HCT116 (cell line): ENCODE results near the gene MAGI3. TPM values are rescaled to one million over a fixed set of nuclear protein-coding genes. Genes with fewer than 3 reads are reported as not detected.

ENCODE experiments used
- ATAC-seq: fragments of 200-7000 bp; cut with Tn5 transposase; 2 replicates; pipeline ENCODE4 v1.9.1; 2020; ENCODE audit warnings: mild to moderate bottlenecking, moderate library complexity
- BruUV-seq: library from RNA; stranded (reverse); fragments of 400-500 nt; replicated peaks from 2 replicates; lab custom pipeline; 2021; lab: Mats Ljungman, UMichigan
- CTCF ChIA-PET: fragments of 300-600 bp; sonication (Branson Sonifier 250); formaldehyde crosslinking; loops from one replicate; lab custom pipeline; 2021; ENCODE audit warnings: antibody characterized with exemption; lab: Charles Lee
- POLR2A ChIA-PET: fragments of 300-600, 350-600 bp; sonication (Branson Sonifier 250); formaldehyde crosslinking; loops from one replicate; lab custom pipeline; 2021; ENCODE audit warnings: antibody characterized with exemption; lab: Charles Lee
- RAD21 ChIA-PET, 2 experiments: fragments of 300-600 bp; sonication (Branson Sonifier 250); formaldehyde crosslinking; loops; one replicate each; lab custom pipeline; 2023; ENCODE audit warnings: low total read pairs in 2 of 2; ENCODE audit not compliant: uncharacterized antibody in 2 of 2, unreplicated experiment in 2 of 2, low non-redundant PET in 1 of 2; lab: Charles Lee
- DNase-seq: peaks from one replicate; pipeline ENCODE4 v3.0.0-alpha.2; 2010; ENCODE audit warnings: low read depth, low spot score
- H2AFZ ChIP-seq: fragments of 200-600 bp; shearing (Covaris generic), sonication (generic); 2 replicates; pipeline ENCODE4 v1.6.1; 2017; ENCODE audit warnings: low read depth, mixed run types, mixed read lengths, antibody characterized with exemption, low read length; ENCODE audit not compliant: poor library complexity, severe bottlenecking
- H3K27ac ChIP-seq: 2 replicates; pipeline ENCODE4 v1.5.1; 2012; ENCODE audit warnings: low read depth, low read length
- H3K27me3 ChIP-seq: fragments of 200-600 bp; sonication (generic); 2 replicates; pipeline ENCODE4 v1.6.1; 2016; ENCODE audit warnings: mixed run types, low read length, mixed read lengths; ENCODE audit not compliant: insufficient read depth
- H3K36me3 ChIP-seq, 2 experiments: fragments of 200-500 bp in 1 of 2; fragments of 200-600 bp in 1 of 2; sonication (Bioruptor generic) in 1 of 2; sonication (generic) in 1 of 2; 2 replicates each; pipeline versions ENCODE4 v1.5.1 to v1.6.1; 2014 to 2016; ENCODE audit warnings: low read length in 2 of 2, inconsistent platforms in 1 of 2, mixed read lengths in 1 of 2, mixed run types in 1 of 2; ENCODE audit not compliant: insufficient read depth in 2 of 2, control insufficient read depth in 1 of 2
- H3K4me1 ChIP-seq, 2 experiments: fragments of 200-600 bp in 1 of 2; sonication (generic) in 1 of 2; 2 replicates each; pipeline versions ENCODE4 v1.5.1 to v1.6.1; 2012 to 2017; ENCODE audit warnings: low read length in 2 of 2, inconsistent platforms in 1 of 2, mild to moderate bottlenecking in 1 of 2, mixed read lengths in 1 of 2, mixed run types in 1 of 2, moderate library complexity in 1 of 2; ENCODE audit not compliant: insufficient read depth in 2 of 2, control insufficient read depth in 1 of 2
- H3K4me2 ChIP-seq: fragments of 200-600 bp; sonication (generic); 2 replicates; pipeline ENCODE4 v1.6.1; 2017; ENCODE audit warnings: mixed run types, low read length, mixed read lengths
- H3K4me3 ChIP-seq, 2 experiments: fragments of 200-600 bp in 1 of 2; sonication (generic) in 1 of 2; replicated peaks in 1 of 2; 2 replicates each; pipeline ENCODE4 v1.5.1; 2011 to 2016; ENCODE audit warnings: low read length in 2 of 2, control low read depth in 1 of 2, low read depth in 1 of 2, mild to moderate bottlenecking in 1 of 2, mixed read lengths in 1 of 2, mixed run types in 1 of 2
- H3K79me2 ChIP-seq: fragments of 200-600 bp; sonication (generic); 2 replicates; pipeline ENCODE4 v1.6.1; 2017; ENCODE audit warnings: mild to moderate bottlenecking, mixed run types, low read length, moderate library complexity, mixed read lengths; ENCODE audit not compliant: insufficient read depth
- H3K9ac ChIP-seq: fragments of 200-600 bp; sonication (generic); 2 replicates; pipeline ENCODE4 v1.6.1; 2016; ENCODE audit warnings: low read length, mixed read lengths
- H3K9me2 ChIP-seq: fragments of 200-600 bp; sonication (generic), shearing (Covaris generic); 2 replicates; pipeline ENCODE4 v1.6.1; 2017; ENCODE audit warnings: mixed run types, mild to moderate bottlenecking, moderate library complexity; ENCODE audit not compliant: insufficient read depth
- H3K9me3 ChIP-seq, 2 experiments: fragments of 200-500 bp in 1 of 2; fragments of 200-600 bp in 1 of 2; sonication (Bioruptor generic) in 1 of 2; sonication (generic) in 1 of 2; 2 replicates each; pipeline ENCODE4 v1.6.1; 2014 to 2017; ENCODE audit warnings: low read length in 2 of 2, mixed read lengths in 2 of 2, inconsistent platforms in 1 of 2, low read depth in 1 of 2, mild to moderate bottlenecking in 1 of 2, mixed run types in 1 of 2, moderate library complexity in 1 of 2; ENCODE audit not compliant: control insufficient read depth in 1 of 2, insufficient read depth in 1 of 2
- H4K20me1 ChIP-seq: fragments of 200-600 bp; sonication (generic), shearing (Covaris generic); 2 replicates; pipeline ENCODE4 v1.6.1; 2017; ENCODE audit warnings: mixed run types, mild to moderate bottlenecking, moderate library complexity; ENCODE audit not compliant: insufficient read depth
- ATF3 ChIP-seq: IDR thresholded peaks from 2 replicates; pipeline ENCODE4 v1.6.1; 2012
- CEBPB ChIP-seq: IDR thresholded peaks from 2 replicates; pipeline ENCODE4 v1.6.1; 2012; ENCODE audit warnings: low read depth
- ELF1 ChIP-seq: IDR thresholded peaks from 2 replicates; pipeline ENCODE4 v1.6.1; 2012; ENCODE audit warnings: low read depth, borderline replicate concordance
- EZH2 ChIP-seq: fragments of 200-600 bp; sonication (generic); IDR thresholded peaks from 2 replicates; pipeline ENCODE4 v1.6.1; 2017; ENCODE audit warnings: antibody characterized with exemption, mixed run types
- EZH2phosphoT487 ChIP-seq: fragments of 200-600 bp; IDR thresholded peaks from 2 replicates; pipeline ENCODE4 v1.6.1; 2018; ENCODE audit warnings: antibody characterized with exemption, borderline replicate concordance
- SP1 ChIP-seq: IDR thresholded peaks from 2 replicates; pipeline ENCODE4 v1.6.1; 2012; ENCODE audit warnings: low read depth
- SRF ChIP-seq: IDR thresholded peaks from 2 replicates; pipeline ENCODE4 v1.6.1; 2012; ENCODE audit warnings: low read depth
- intact Hi-C: fragments of 100-400 bp; cut with micrococcal nuclease; formaldehyde crosslinking; loops from 2 replicates; pipeline ENCODE4 v1.10.0; 2022
- total RNA-seq: library from RNA; stranded (reverse); gene quantifications from one replicate; pipeline ENCODE4 v1.2.1, GENCODE V29; 2021; ENCODE audit not compliant: unreplicated experiment
- TF ChIP-seq, protein P1 (sequence below), 3 experiments: fragments of 200-600 bp in 1 of 3; sonication (generic) in 1 of 3; IDR thresholded peaks in 2 of 3; conservative IDR thresholded peaks in 1 of 3; 2 replicates each; pipeline ENCODE4 v1.5.1; 2012 to 2017; ENCODE audit warnings: low read depth in 2 of 3, low read length in 2 of 3, antibody characterized with exemption in 1 of 3, borderline replicate concordance in 1 of 3, control low read depth in 1 of 3, mild to moderate bottlenecking in 1 of 3, mixed read lengths in 1 of 3, mixed run types in 1 of 3, moderate library complexity in 1 of 3; ENCODE audit not compliant: insufficient read depth in 1 of 3

Gene MAGI3
- total RNA-seq, 1 experiment from 2014 or later: 11.8 TPM

DNA sequence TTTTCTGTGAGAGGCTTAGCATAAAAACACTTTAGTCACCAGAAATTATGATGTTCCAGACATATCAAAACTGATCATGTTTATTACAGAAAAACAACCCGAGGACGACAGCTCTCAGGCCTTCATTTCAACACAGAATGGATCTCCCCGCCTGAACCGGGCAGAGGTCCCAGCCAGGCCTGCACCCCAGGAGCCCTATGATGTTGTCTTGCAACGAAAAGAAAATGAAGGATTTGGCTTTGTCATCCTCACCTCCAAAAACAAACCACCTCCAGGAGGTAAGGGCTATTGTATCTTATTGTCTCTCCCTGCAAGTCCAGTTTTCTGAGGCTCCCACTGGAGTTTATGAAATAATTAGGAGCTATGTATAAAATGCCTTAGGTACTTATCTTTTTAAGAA lies 263.4 kb downstream of the MAGI3 start:
- CTCF ChIA-PET: no interaction called here
- Histone ChIP-seq H3K9me2 (no peaks in the 10 kb centered on the region), H2AFZ (no peak overlapping the region), H3K79me2 (no peaks in the 10 kb centered on the region), H3K9ac (no peak overlapping the region), H3K4me2 (no peak overlapping the region), H3K4me1 (no peaks in the 10 kb centered on the region), H3K27ac (no peak overlapping the region), H4K20me1 (no peaks in the 10 kb centered on the region), H3K36me3 (no peaks in the 10 kb centered on the region), H3K4me3 (no peak overlapping the region), H3K27me3 (no peaks in the 10 kb centered on the region), H3K9me3 (no peaks in the 10 kb centered on the region)
- no TSS peak for BruUV-seq
- intact Hi-C loops: no loop called here
- POLR2A ChIA-PET: interaction anchor here (0.7 kb wide), 1 partner anchor 9 kb away, joined by 3 read pairs; no protein-coding TSS in a partner anchor
- no peak for ATAC-seq
- no peak for DNase-seq
- RAD21 ChIA-PET: no interaction called here
- TF ChIP-seq ELF1: no peak
- TF ChIP-seq, protein P1, sequence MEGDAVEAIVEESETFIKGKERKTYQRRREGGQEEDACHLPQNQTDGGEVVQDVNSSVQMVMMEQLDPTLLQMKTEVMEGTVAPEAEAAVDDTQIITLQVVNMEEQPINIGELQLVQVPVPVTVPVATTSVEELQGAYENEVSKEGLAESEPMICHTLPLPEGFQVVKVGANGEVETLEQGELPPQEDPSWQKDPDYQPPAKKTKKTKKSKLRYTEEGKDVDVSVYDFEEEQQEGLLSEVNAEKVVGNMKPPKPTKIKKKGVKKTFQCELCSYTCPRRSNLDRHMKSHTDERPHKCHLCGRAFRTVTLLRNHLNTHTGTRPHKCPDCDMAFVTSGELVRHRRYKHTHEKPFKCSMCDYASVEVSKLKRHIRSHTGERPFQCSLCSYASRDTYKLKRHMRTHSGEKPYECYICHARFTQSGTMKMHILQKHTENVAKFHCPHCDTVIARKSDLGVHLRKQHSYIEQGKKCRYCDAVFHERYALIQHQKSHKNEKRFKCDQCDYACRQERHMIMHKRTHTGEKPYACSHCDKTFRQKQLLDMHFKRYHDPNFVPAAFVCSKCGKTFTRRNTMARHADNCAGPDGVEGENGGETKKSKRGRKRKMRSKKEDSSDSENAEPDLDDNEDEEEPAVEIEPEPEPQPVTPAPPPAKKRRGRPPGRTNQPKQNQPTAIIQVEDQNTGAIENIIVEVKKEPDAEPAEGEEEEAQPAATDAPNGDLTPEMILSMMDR (IDR thresholded peaks at IDR 0.05 in 2 of 3, conservative IDR thresholded peaks at IDR 0.05 in 1 of 3; ENCODE audit: borderline replicate concordance in 1 of 3, insufficient read depth in 1 of 3, low read depth in 2 of 3, low read length in 2 of 3): no peak

DNA sequence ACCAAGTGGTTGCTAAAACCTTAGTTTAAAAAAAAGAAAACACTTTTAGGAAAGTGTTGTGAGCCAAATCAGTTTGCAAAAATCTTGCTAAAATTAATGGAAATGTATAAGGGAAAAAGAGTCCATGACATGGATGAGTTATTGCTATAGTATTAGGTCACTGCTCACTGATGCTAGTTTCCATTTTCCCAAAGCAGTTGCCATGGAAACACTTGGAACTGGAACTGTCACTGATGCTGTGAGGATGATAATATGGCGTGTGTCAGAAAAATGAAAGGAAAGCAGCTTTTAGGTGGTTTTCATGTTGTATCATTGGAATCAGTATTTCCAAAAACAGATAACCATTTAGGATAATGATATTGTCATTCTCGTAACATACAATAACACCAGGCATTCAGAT lies 264.6 kb downstream of the MAGI3 start:
- intact Hi-C loops: no loop called here
- no peaks in the 10 kb centered on the region for H3K27me3 ChIP-seq
- ATAC-seq: no peak
- H3K36me3 ChIP-seq: no peaks in the 10 kb centered on the region
- TF ChIP-seq EZH2phosphoT487 (no peak), ATF3 (no peak), CEBPB (no peak), SP1 (no peak), EZH2 (no peak), ELF1 (no peak), SRF (no peak)
- no peak overlapping the region for H3K4me2 ChIP-seq
- no peaks in the 10 kb centered on the region for H4K20me1 ChIP-seq
- BruUV-seq: no TSS peak
- no peak overlapping the region for H2AFZ ChIP-seq
- H3K9me2 ChIP-seq: no peaks in the 10 kb centered on the region
- POLR2A ChIA-PET: no interaction called here
- RAD21 ChIA-PET: no interaction called here
- H3K9ac ChIP-seq: no peak overlapping the region
- H3K4me3 ChIP-seq: no peak overlapping the region
- no peak for DNase-seq
- CTCF ChIA-PET: no interaction called here
- H3K79me2 ChIP-seq: no peaks in the 10 kb centered on the region
- no peak overlapping the region for H3K27ac ChIP-seq
- no peaks in the 10 kb centered on the region for H3K4me1 ChIP-seq
- H3K9me3 ChIP-seq: no peaks in the 10 kb centered on the region
